Subcutaneous adipose tissue (tissue), 4 donors: ENCODE measurements around the gene RXFP4. TPM values are rescaled to one million over a fixed set of nuclear protein-coding genes. Genes with fewer than 3 reads are reported as not detected.

Source experiments
- CTCF ChIP-seq: fragments of 450-650 bp; IDR thresholded peaks from one replicate; pipeline ENCODE4 v1.5.1; 2016; ENCODE audit warnings: low read depth, mild to moderate bottlenecking, control low read depth, antibody characterized with exemption, moderate library complexity
- total RNA-seq, 4 donors: library from RNA; depleted of rRNA; stranded (reverse); fragments of >200 nt; gene quantifications; one replicate each; pipeline ENCODE4 v1.1.0, GENCODE V29; 2016

Gene RXFP4
- total RNA-seq, 4 donors from 2014 or later: not detected

GRCh38 chr1:155951753-155952504 is 10.5 kb downstream of the RXFP4 start:
- TF ChIP-seq CTCF: no peak

- TF ChIP-seq CTCF: no peak
Measured at GRCh38 chr1:155952505-155952890, 11.1 kb downstream of the RXFP4 start.

GRCh38 chr1:155954645-155955044 is 13.2 kb downstream of the RXFP4 start:
- TF ChIP-seq CTCF: no peak

GRCh38 chr1:155957411-155957915 is 16.0 kb downstream of the RXFP4 start:
- TF ChIP-seq CTCF: no peak

GRCh38 chr1:155960081-155960745 is 18.8 kb downstream of the RXFP4 start:
- no peak for TF ChIP-seq CTCF

- TF ChIP-seq CTCF: no peak
Measured at GRCh38 chr1:155961937-155962336, 20.5 kb downstream of the RXFP4 start.

GRCh38 chr1:155962599-155963211 is 21.3 kb downstream of the RXFP4 start:
- no peak for TF ChIP-seq CTCF
